IMR-90 (cell line): ENCODE measurements around the gene HNRNPM. TPM values are rescaled to one million over a fixed set of nuclear protein-coding genes. Genes with fewer than 3 reads are reported as not detected.

ENCODE experiments used
- ATAC-seq: fragments of 200-7000 bp; cut with Tn5 transposase; 2 replicates; pipeline ENCODE4 v1.9.1; 2020; ENCODE audit warnings: low read depth, mild to moderate bottlenecking, moderate library complexity
- BruUV-seq: library from RNA; stranded (reverse); fragments of 400-500 nt; replicated peaks from 2 replicates; lab custom pipeline; 2021; lab: Mats Ljungman, UMichigan
- CTCF ChIA-PET: fragments of 300-600 bp; formaldehyde crosslinking; extraction: SDS; loops from one replicate; lab custom pipeline; 2021; ENCODE audit warnings: antibody characterized with exemption; lab: Yijun Ruan, JAX
- POLR2A ChIA-PET: fragments of 300-600 bp; sonication (Branson Sonifier 250); formaldehyde crosslinking; loops from one replicate; lab custom pipeline; 2022; ENCODE audit warnings: antibody characterized with exemption; ENCODE audit not compliant: unreplicated experiment; lab: Charles Lee
- DNase-seq: peaks from one replicate; pipeline ENCODE4 v3.0.0; 2013
- H2AFZ ChIP-seq: replicated peaks from 2 replicates; pipeline ENCODE3; 2013; ENCODE audit warnings: low read length, mild to moderate bottlenecking; ENCODE audit not compliant: poor library complexity
- H2AK5ac ChIP-seq: 2 replicates; pipeline ENCODE4 v1.6.1; 2013; ENCODE audit warnings: low read depth, low read length, inconsistent platforms
- H2AK9ac ChIP-seq: replicated peaks from 2 replicates; pipeline ENCODE3; 2013; ENCODE audit warnings: mild to moderate bottlenecking, low read depth, low read length, moderate library complexity; ENCODE audit not compliant: poor library complexity
- H2BK120ac ChIP-seq: 2 replicates; pipeline ENCODE4 v1.6.1; 2013; ENCODE audit warnings: low read depth, low read length, inconsistent platforms
- H2BK15ac ChIP-seq: 3 replicates; pipeline ENCODE4 v1.6.1; 2013; ENCODE audit warnings: low read depth, low read length, inconsistent platforms
- H2BK20ac ChIP-seq: 2 replicates; pipeline ENCODE4 v1.6.1; 2013; ENCODE audit warnings: low read depth, mild to moderate bottlenecking, inconsistent platforms, low read length, moderate library complexity
- H2BK5ac ChIP-seq: 2 replicates; pipeline ENCODE4 v1.6.1; 2013; ENCODE audit warnings: mild to moderate bottlenecking, low read depth, low read length, inconsistent platforms; ENCODE audit not compliant: poor library complexity, severe bottlenecking
- H3K14ac ChIP-seq: replicated peaks from 2 replicates; pipeline ENCODE4 v1.6.1; 2013; ENCODE audit warnings: low read depth, low read length, inconsistent platforms
- H3K18ac ChIP-seq: 2 replicates; pipeline ENCODE4 v1.6.1; 2013; ENCODE audit warnings: low read depth, low read length, control low read depth
- H3K23ac ChIP-seq: 2 replicates; pipeline ENCODE4 v1.6.1; 2013; ENCODE audit warnings: low read depth, low read length, inconsistent platforms
- H3K27ac ChIP-seq: 2 replicates; pipeline ENCODE4 v1.5.1; 2013; ENCODE audit warnings: mild to moderate bottlenecking, control low read depth, low read length; ENCODE audit not compliant: insufficient read depth
- H3K27me3 ChIP-seq: 2 replicates; pipeline ENCODE4 v1.6.1; 2013; ENCODE audit warnings: low read length; ENCODE audit not compliant: control insufficient read depth, insufficient read depth
- H3K36me3 ChIP-seq: 2 replicates; pipeline ENCODE4 v1.6.1; 2013; ENCODE audit warnings: low read length, mixed read lengths; ENCODE audit not compliant: control insufficient read depth, insufficient read depth
- H3K4ac ChIP-seq: 2 replicates; pipeline ENCODE4 v1.6.1; 2013; ENCODE audit warnings: low read depth, low read length, inconsistent platforms
- H3K4me1 ChIP-seq: 2 replicates; pipeline ENCODE4 v1.6.1; 2013; ENCODE audit warnings: low read length, mixed read lengths; ENCODE audit not compliant: control insufficient read depth, insufficient read depth
- H3K4me2 ChIP-seq: 2 replicates; pipeline ENCODE4 v1.6.1; 2013; ENCODE audit warnings: low read depth, mild to moderate bottlenecking, control low read depth, low read length, moderate library complexity
- H3K4me3 ChIP-seq: 2 replicates; pipeline ENCODE4 v1.5.1; 2013; ENCODE audit warnings: low read depth, mild to moderate bottlenecking, control low read depth, low read length, moderate library complexity; ENCODE audit not compliant: insufficient read depth
- H3K56ac ChIP-seq: 2 replicates; pipeline ENCODE4 v1.6.1; 2013; ENCODE audit warnings: low read length, inconsistent platforms; ENCODE audit not compliant: insufficient read depth; ENCODE audit errors: extremely low read depth
- H3K79me1 ChIP-seq, 2 experiments: 2 replicates each; pipeline ENCODE4 v1.6.1; 2013; ENCODE audit warnings: low read length in 2 of 2, inconsistent platforms in 1 of 2, low read depth in 1 of 2
- H3K9ac ChIP-seq: 2 replicates; pipeline ENCODE4 v1.6.1; 2013; ENCODE audit warnings: low read depth, low read length, control low read depth
- H3K9me1 ChIP-seq: 2 replicates; pipeline ENCODE4 v1.6.1; 2013; ENCODE audit warnings: low read length, inconsistent platforms; ENCODE audit not compliant: insufficient read depth
- H3K9me3 ChIP-seq: 2 replicates; pipeline ENCODE4 v1.6.1; 2013; ENCODE audit warnings: low read length; ENCODE audit not compliant: control insufficient read depth, insufficient read depth
- H4K20me1 ChIP-seq: 2 replicates; pipeline ENCODE4 v1.6.1; 2013; ENCODE audit warnings: low read length, inconsistent platforms; ENCODE audit not compliant: insufficient read depth
- H4K5ac ChIP-seq: 2 replicates; pipeline ENCODE4 v1.6.1; 2013; ENCODE audit warnings: mild to moderate bottlenecking, low read depth, low read length, control low read depth
- H4K8ac ChIP-seq, 2 experiments: 2 replicates each; pipeline ENCODE4 v1.6.1; 2013; ENCODE audit warnings: low read depth in 2 of 2, low read length in 2 of 2, control low read depth in 1 of 2, inconsistent platforms in 1 of 2
- H4K91ac ChIP-seq: 2 replicates; pipeline ENCODE4 v1.6.1; 2013; ENCODE audit warnings: low read depth, low read length, inconsistent platforms; ENCODE audit not compliant: insufficient read depth
- BHLHE40 ChIP-seq: fragments of 150-350 bp; IDR thresholded peaks from 2 replicates; pipeline ENCODE4 v1.6.1; 2016; ENCODE audit warnings: mild to moderate bottlenecking, low read depth, low read length
- CEBPB ChIP-seq: IDR thresholded peaks from 2 replicates; pipeline ENCODE4 v1.6.1; 2012; ENCODE audit warnings: low read depth, low read length, improper control_type of control experiment
- CHD1 ChIP-seq: IDR thresholded peaks from 2 replicates; pipeline ENCODE4 v1.6.1; 2012; ENCODE audit warnings: low read depth, low read length, improper control_type of control experiment
- CTCF ChIP-seq: conservative IDR thresholded peaks from 2 replicates; pipeline ENCODE4 v1.5.1; 2012; ENCODE audit warnings: mild to moderate bottlenecking, low read depth, low read length, improper control_type of control experiment
- ELK1 ChIP-seq: fragments of 150-350 bp; IDR thresholded peaks from 2 replicates; pipeline ENCODE4 v1.6.1; 2016; ENCODE audit warnings: low read depth, mild to moderate bottlenecking, low read length, moderate library complexity, borderline replicate concordance
- FOS ChIP-seq: fragments of 150-350 bp; IDR thresholded peaks from 2 replicates; pipeline ENCODE4 v1.6.1; 2016; ENCODE audit warnings: low read depth, low read length
- MAFK ChIP-seq: IDR thresholded peaks from 2 replicates; pipeline ENCODE4 v1.6.1; 2012; ENCODE audit warnings: low read depth, low read length, improper control_type of control experiment
- MAZ ChIP-seq: IDR thresholded peaks from 2 replicates; pipeline ENCODE4 v1.6.1; 2012; ENCODE audit warnings: low read depth, mild to moderate bottlenecking, low read length, improper control_type of control experiment, moderate library complexity, borderline replicate concordance
- MXI1 ChIP-seq: IDR thresholded peaks from 2 replicates; pipeline ENCODE4 v1.6.1; 2012; ENCODE audit warnings: low read depth, mild to moderate bottlenecking, low read length, moderate library complexity, borderline replicate concordance
- NFE2L2 ChIP-seq: fragments of 150-350 bp; IDR thresholded peaks from 2 replicates; pipeline ENCODE4 v1.6.1; 2016; ENCODE audit warnings: low read depth, mild to moderate bottlenecking, low read length
- POLR2A ChIP-seq: IDR thresholded peaks from 2 replicates; pipeline ENCODE4 v1.6.1; 2012; ENCODE audit warnings: mild to moderate bottlenecking, low read depth, low read length
- RAD21 ChIP-seq: IDR thresholded peaks from 2 replicates; pipeline ENCODE4 v1.6.1; 2012; ENCODE audit warnings: low read length, improper control_type of control experiment
- RCOR1 ChIP-seq: IDR thresholded peaks from 2 replicates; pipeline ENCODE4 v1.6.1; 2012; ENCODE audit warnings: mild to moderate bottlenecking, low read length, improper control_type of control experiment; ENCODE audit not compliant: insufficient replicate concordance
- RFX5 ChIP-seq: IDR thresholded peaks from 2 replicates; pipeline ENCODE4 v1.8.0; 2012; ENCODE audit warnings: low read depth, mild to moderate bottlenecking, low read length, moderate library complexity
- SMC3 ChIP-seq: fragments of 150-350 bp; IDR thresholded peaks from 2 replicates; pipeline ENCODE4 v1.6.1; 2016; ENCODE audit warnings: low read depth, mild to moderate bottlenecking, antibody characterized with exemption, low read length, moderate library complexity
- USF2 ChIP-seq: fragments of 150-350 bp; IDR thresholded peaks from 2 replicates; pipeline ENCODE4 v1.6.1; 2017; ENCODE audit warnings: mild to moderate bottlenecking, antibody characterized with exemption, low read length, low read depth
- WGBS, 2 experiments: methylation state at CpG; one replicate each; pipeline versions ENCODE4 v1.1.5 to v1.1.7; 2013; ENCODE audit warnings: missing lambda C conversion rate in 2 of 2; ENCODE audit not compliant: insufficient read length in 1 of 2; ENCODE audit errors: extremely low coverage in 2 of 2; 5-methylcytosine and 5-hydroxymethylcytosine counted together
- dilution Hi-C: fragments of 300-500 bp; cut with HindIII; formaldehyde crosslinking; loops from one replicate; pipeline ENCODE4 v1.14.3; 2018; ENCODE audit warnings: low sequenced_read_pairs; ENCODE audit not compliant: unreplicated experiment
- in situ Hi-C: fragments of 300-500 bp; cut with MboI; formaldehyde crosslinking; loops from 3 replicates; pipeline ENCODE4 v1.14.3; 2019; ENCODE audit warnings: low sequenced_read_pairs, inconsistent platforms, mixed read lengths
- intact Hi-C: fragments of 100-400 bp; cut with micrococcal nuclease; formaldehyde crosslinking; loops from 2 replicates; pipeline ENCODE4 v1.10.0; 2022
- polyA plus RNA-seq, 3 experiments: library from polyadenylated mRNA; depleted of rRNA; stranded (reverse); fragments of >200 nt; gene quantifications; 2 replicates each; pipeline ENCODE4 v1.2.3, GENCODE V29; 2012; ENCODE audit warnings: low replicate concordance in 1 of 3
- total RNA-seq: library from RNA; depleted of rRNA; stranded (reverse); fragments of >200 nt; gene quantifications from 2 replicates; pipeline ENCODE4 v1.2.3, GENCODE V29; 2012

HNRNPM gene
- total and polyA plus RNA-seq, 2 of the 4 experiments (the other 2 are of a cell fraction) = 75.6 to 197 TPM

- TF ChIP-seq ELK1 (no peak), CTCF (no peak), MAZ (no peak), BHLHE40 (no peak), MAFK (no peak), MXI1 (no peak), POLR2A (no peak), RFX5 (no peak), SMC3 (no peak), RAD21 (no peak), FOS (no peak), USF2 (no peak), CEBPB (no peak), CHD1 (no peak), NFE2L2 (no peak), RCOR1 (no peak)
- ChIA-PET POLR2A (interaction anchor here (0.6 kb wide), 1 partner anchor 71 kb away, joined by 10 read pairs; no protein-coding TSS in a partner anchor), CTCF (interaction anchor here (0.6 kb wide), 1 partner anchor 13 kb away, joined by 3 read pairs; no protein-coding TSS in a partner anchor)
- no peak overlapping the region for H2AFZ ChIP-seq
- BruUV-seq = no TSS peak
- no peak overlapping the region for H3K4me3 ChIP-seq
- H3K9me3 ChIP-seq = no peaks in the 10 kb centered on the region
- no peak overlapping the region for H2AK5ac ChIP-seq
- in situ Hi-C loops (no loop called here), dilution Hi-C loops (no loop called here), intact Hi-C loops (no loop called here)
- no peak overlapping the region for H3K14ac ChIP-seq
- H2BK15ac ChIP-seq = no peak overlapping the region
- no peak overlapping the region for H3K4ac ChIP-seq
- no peak overlapping the region for H2BK120ac ChIP-seq
- no peak overlapping the region for H3K27ac ChIP-seq
- H3K23ac ChIP-seq = no peak overlapping the region
- H3K79me1 ChIP-seq = peaks cover 32 to 87% of the 10 kb centered on the region in 2 experiments
- no peak overlapping the region for H3K56ac ChIP-seq
- DNase-seq (no peak), ATAC-seq (no peak)
- no peak overlapping the region for H2AK9ac ChIP-seq
- H3K18ac ChIP-seq = no peak overlapping the region
- H3K4me2 ChIP-seq = no peak overlapping the region
- WGBS, 2 experiments = no CpG with 5 or more reads among the region's 6 CpGs
- H3K9me1 ChIP-seq = peaks cover 24% of the 10 kb centered on the region
- H2BK5ac ChIP-seq = no peak overlapping the region
- H3K9ac ChIP-seq = no peak overlapping the region
- no peak overlapping the region for H4K5ac ChIP-seq
- H4K91ac ChIP-seq = no peak overlapping the region
- H4K20me1 ChIP-seq = peaks cover 84% of the 10 kb centered on the region
- no peak overlapping the region for H2BK20ac ChIP-seq
- peaks cover 5% of the 10 kb centered on the region for H3K4me1 ChIP-seq
- H4K8ac ChIP-seq = no peak overlapping the region
- H3K36me3 ChIP-seq = peaks cover 59% of the 10 kb centered on the region
- H3K27me3 ChIP-seq = no peaks in the 10 kb centered on the region
These were observed 36.8 kb downstream of the HNRNPM start for GRCh38 chr19:8481616-8482015.
